Parathyroid adenoma (tissue), 2 donors: ENCODE data around the gene KAT2A.

ENCODE experiments used
- H2AFZ ChIP-seq: fragments of 300-600 bp; sonication (generic); one replicate; pipeline ENCODE4 v1.7.0; 2017; ENCODE audit warnings: antibody characterized with exemption, mild to moderate bottlenecking
- H3K27ac ChIP-seq: fragments of 300-600 bp; sonication (generic); one replicate; pipeline ENCODE4 v1.7.0; 2017
- H3K27me3 ChIP-seq: fragments of 300-600 bp; sonication (generic); one replicate; pipeline ENCODE4 v1.7.0; 2017; ENCODE audit warnings: low read length; ENCODE audit not compliant: control insufficient read depth, insufficient read depth
- H3K36me3 ChIP-seq: fragments of 300-600 bp; sonication (generic); one replicate; pipeline ENCODE4 v1.7.0; 2017; ENCODE audit warnings: low read length; ENCODE audit not compliant: control insufficient read depth, insufficient read depth
- H3K4me1 ChIP-seq: fragments of 300-600 bp; sonication (generic); one replicate; pipeline ENCODE4 v1.7.0; 2017; ENCODE audit warnings: control low read depth
- H3K4me2 ChIP-seq: fragments of 300-600 bp; sonication (generic); one replicate; pipeline ENCODE4 v1.7.0; 2017; ENCODE audit warnings: low read length
- H3K4me3 ChIP-seq: fragments of 300-600 bp; sonication (generic); one replicate; pipeline ENCODE4 v1.7.0; 2017; ENCODE audit warnings: low read depth, low read length
- H3K79me2 ChIP-seq: fragments of 300-600 bp; sonication (generic); one replicate; pipeline ENCODE4 v1.7.0; 2017; ENCODE audit warnings: control low read depth
- H3K9ac ChIP-seq: fragments of 300-600 bp; sonication (generic); one replicate; pipeline ENCODE4 v1.7.0; 2017; ENCODE audit warnings: mild to moderate bottlenecking
- H3K9me3 ChIP-seq: fragments of 300-600 bp; sonication (generic); one replicate; pipeline ENCODE4 v1.7.0; 2017; ENCODE audit warnings: low read length; ENCODE audit not compliant: control insufficient read depth
- CTCF ChIP-seq: fragments of 300-600 bp; sonication (generic); IDR thresholded peaks from one replicate; pipeline ENCODE4 v1.7.0; 2017; ENCODE audit warnings: antibody characterized with exemption, mild to moderate bottlenecking
- donor health status: primary hyperparathyroidism.

Gene KAT2A

GRCh38 chr17:42068979-42069378, 52.2 kb downstream of the KAT2A start:
- Histone ChIP-seq H3K27ac (no peak overlapping the region), H3K4me1 (no peaks in the 10 kb centered on the region), H3K4me3 (no peak overlapping the region), H3K79me2 (no peaks in the 10 kb centered on the region), H2AFZ (no peak overlapping the region), H3K4me2 (no peak overlapping the region), H3K9me3 (no peaks in the 10 kb centered on the region), H3K27me3 (no peaks in the 10 kb centered on the region), H3K36me3 (no peaks in the 10 kb centered on the region), H3K9ac (no peak overlapping the region)
- no peak for TF ChIP-seq CTCF

- Histone ChIP-seq H3K79me2 (no peaks in the 10 kb centered on the region), H3K27ac (no peak overlapping the region), H3K27me3 (no peaks in the 10 kb centered on the region), H3K4me2 (no peak overlapping the region), H3K36me3 (no peaks in the 10 kb centered on the region), H3K4me3 (no peak overlapping the region), H3K9me3 (no peaks in the 10 kb centered on the region), H2AFZ (no peak overlapping the region), H3K9ac (no peak overlapping the region), H3K4me1 (no peaks in the 10 kb centered on the region)
- peak; percentile 90 for TF ChIP-seq CTCF
Measured at GRCh38 chr17:42067371-42068091, 53.6 kb downstream of the KAT2A start.

- no peak overlapping the region for H3K9ac ChIP-seq
- TF ChIP-seq CTCF, result no peak
- H3K9me3 ChIP-seq, result no peaks in the 10 kb centered on the region
- H3K79me2 ChIP-seq, result no peaks in the 10 kb centered on the region
- no peak overlapping the region for H3K27ac ChIP-seq
- H3K36me3 ChIP-seq, result no peaks in the 10 kb centered on the region
- no peak overlapping the region for H2AFZ ChIP-seq
- H3K4me1 ChIP-seq, result no peaks in the 10 kb centered on the region
- no peaks in the 10 kb centered on the region for H3K27me3 ChIP-seq
- H3K4me2 ChIP-seq, result no peak overlapping the region
- H3K4me3 ChIP-seq, result no peak overlapping the region
Measured at GRCh38 chr17:42065201-42065600, 56.0 kb downstream of the KAT2A start.
